HL-60 (cell line): ENCODE results near the gene FBL.

ENCODE experiments used
- DNase-seq, 2 experiments: peaks; one replicate each; pipeline ENCODE4 v3.0.0-alpha.2; 2010 to 2020; ENCODE audit warnings: low read depth in 1 of 2, low spot score in 1 of 2
- H3K27ac ChIP-seq: fragments of 250-450 bp; sonication (Bioruptor Pico); replicated peaks from 2 replicates; pipeline ENCODE4 v1.5.1; 2020; ENCODE audit warnings: mild to moderate bottlenecking, moderate library complexity
- H3K27me3 ChIP-seq: fragments of 250-450 bp; sonication (Bioruptor Pico); 2 replicates; pipeline ENCODE4 v1.5.1; 2021; ENCODE audit warnings: mild to moderate bottlenecking, moderate library complexity; ENCODE audit not compliant: insufficient read depth, poor library complexity, severe bottlenecking
- H3K4me3 ChIP-seq: replicated peaks from 2 replicates; pipeline ENCODE4 v1.5.1; 2011; ENCODE audit warnings: mild to moderate bottlenecking, control low read depth, low read length; ENCODE audit not compliant: insufficient read depth
- CTCF ChIP-seq: IDR thresholded peaks from one replicate; pipeline ENCODE4 v1.5.1; 2011; ENCODE audit warnings: low read length, control low read depth, inconsistent platforms; ENCODE audit not compliant: insufficient read depth
- GABPA ChIP-seq: IDR thresholded peaks from 2 replicates; pipeline ENCODE4 v1.6.1; 2012; ENCODE audit warnings: low read depth
- POLR2AphosphoS5 ChIP-seq: IDR thresholded peaks from 2 replicates; pipeline ENCODE4 v1.6.1; 2012; ENCODE audit warnings: low read depth
- REST ChIP-seq: IDR thresholded peaks from 2 replicates; pipeline ENCODE4 v1.6.1; 2012; ENCODE audit warnings: low read depth; ENCODE audit not compliant: insufficient replicate concordance
- SPI1 ChIP-seq: IDR thresholded peaks from 2 replicates; pipeline ENCODE4 v1.6.1; 2012; ENCODE audit warnings: low read depth, mild to moderate bottlenecking, borderline replicate concordance

FBL gene

GRCh38 chr19:39825093-39825463 lies 21.1 kb downstream of the FBL start:
- H3K4me3 ChIP-seq, result no peak overlapping the region
- no peak for TF ChIP-seq GABPA
- TF ChIP-seq POLR2AphosphoS5, result no peak
- no peak for TF ChIP-seq CTCF
- no peak for TF ChIP-seq REST
- no peak for TF ChIP-seq SPI1
- no peak overlapping the region for H3K27ac ChIP-seq
- H3K27me3 ChIP-seq, result no peaks in the 10 kb centered on the region
- no peak for DNase-seq

GRCh38 chr19:39824143-39825092 lies 21.8 kb downstream of the FBL start:
- peak overlapping the region; percentile 62 for H3K4me3 ChIP-seq
- TF ChIP-seq REST, result no peak
- TF ChIP-seq POLR2AphosphoS5, result peak; percentile 42; the same call in 1 of the 2 replicates
- TF ChIP-seq SPI1, result no peak
- no peak for TF ChIP-seq GABPA
- no peak for TF ChIP-seq CTCF
- no peak overlapping the region for H3K27ac ChIP-seq
- peak in 1 of 2 experiments; percentile 69 for DNase-seq
- H3K27me3 ChIP-seq, result no peaks in the 10 kb centered on the region

GRCh38 chr19:39823686-39824085 lies 22.5 kb downstream of the FBL start:
- Histone ChIP-seq H3K27ac (no peak overlapping the region), H3K4me3 (peak overlapping the region; percentile 62), H3K27me3 (no peaks in the 10 kb centered on the region)
- TF ChIP-seq SPI1, result no peak
- no peak for TF ChIP-seq POLR2AphosphoS5
- no peak for TF ChIP-seq REST
- no peak for TF ChIP-seq GABPA
- TF ChIP-seq CTCF, result no peak
- DNase-seq, result no peak
